HG03442 (cell line): ENCODE results near the gene ZBTB8A.
"Not testable (repeated sequence)": the region's sequence is repeated elsewhere in the genome, so short reads cannot be mapped to it uniquely, and the experiment has no call there.

Experiments used
- ATAC-seq: cut with Tn5 transposase; IDR thresholded peaks from one replicate; pipeline ENCODE4 v1.9.1; 2021; ENCODE audit warnings: mild to moderate bottlenecking, moderate library complexity; ENCODE audit not compliant: unreplicated experiment

The ZBTB8A gene

GRCh38 chr1:32536117-32536516, 3.1 kb upstream of the ZBTB8A start:
- ATAC-seq: no peak

GRCh38 chr1:32536764-32537163, 2.5 kb upstream of the ZBTB8A start:
- no peak for ATAC-seq

GRCh38 chr1:32539584-32540571, 651 bp downstream of the ZBTB8A start:
- no peak for ATAC-seq

GRCh38 chr1:32540605-32541004, 1.4 kb downstream of the ZBTB8A start:
- no peak for ATAC-seq

GRCh38 chr1:32541064-32541566, 1.9 kb downstream of the ZBTB8A start:
- no peak for ATAC-seq

GRCh38 chr1:32546611-32547010, 7.4 kb downstream of the ZBTB8A start:
- ATAC-seq: no peak

- ATAC-seq: no peak
Observed at GRCh38 chr1:32549616-32550015, 10.4 kb downstream of the ZBTB8A start.

GRCh38 chr1:32554288-32554687, 15.1 kb downstream of the ZBTB8A start:
- no peak for ATAC-seq

- not testable (repeated sequence) for ATAC-seq
Observed at GRCh38 chr1:32557035-32557434, 17.8 kb downstream of the ZBTB8A start.

- ATAC-seq: no peak
Observed at GRCh38 chr1:32557812-32558211, 18.6 kb downstream of the ZBTB8A start.

GRCh38 chr1:32568929-32569328, 29.7 kb downstream of the ZBTB8A start:
- ATAC-seq: no peak

- ATAC-seq: no peak
Observed at GRCh38 chr1:32580348-32581017, 41.3 kb downstream of the ZBTB8A start.

GRCh38 chr1:32592943-32593342, 53.7 kb downstream of the ZBTB8A start:
- no peak for ATAC-seq

GRCh38 chr1:32600034-32600433, 60.8 kb downstream of the ZBTB8A start:
- no peak for ATAC-seq

GRCh38 chr1:32605711-32606424, 66.6 kb downstream of the ZBTB8A start:
- no peak for ATAC-seq

- ATAC-seq: no peak
Observed at GRCh38 chr1:32606565-32607371, 67.5 kb downstream of the ZBTB8A start.

- no peak for ATAC-seq
Observed at GRCh38 chr1:32609180-32609579, 70.0 kb downstream of the ZBTB8A start.

GRCh38 chr1:32611859-32612188, 72.6 kb downstream of the ZBTB8A start:
- no peak for ATAC-seq

GRCh38 chr1:32612189-32612881, 73.1 kb downstream of the ZBTB8A start:
- peak; percentile 85 for ATAC-seq

GRCh38 chr1:32613472-32613871, 74.2 kb downstream of the ZBTB8A start:
- no peak for ATAC-seq
